Measurements from ENCODE around the gene PNPLA7. TPM values are rescaled to one million over a fixed set of nuclear protein-coding genes. Genes with fewer than 3 reads are reported as not detected.

Gene PNPLA7
- total and polyA plus RNA-seq, 4 donors = 0.75 to 6.5 (median 2.1) TPM

DNA sequence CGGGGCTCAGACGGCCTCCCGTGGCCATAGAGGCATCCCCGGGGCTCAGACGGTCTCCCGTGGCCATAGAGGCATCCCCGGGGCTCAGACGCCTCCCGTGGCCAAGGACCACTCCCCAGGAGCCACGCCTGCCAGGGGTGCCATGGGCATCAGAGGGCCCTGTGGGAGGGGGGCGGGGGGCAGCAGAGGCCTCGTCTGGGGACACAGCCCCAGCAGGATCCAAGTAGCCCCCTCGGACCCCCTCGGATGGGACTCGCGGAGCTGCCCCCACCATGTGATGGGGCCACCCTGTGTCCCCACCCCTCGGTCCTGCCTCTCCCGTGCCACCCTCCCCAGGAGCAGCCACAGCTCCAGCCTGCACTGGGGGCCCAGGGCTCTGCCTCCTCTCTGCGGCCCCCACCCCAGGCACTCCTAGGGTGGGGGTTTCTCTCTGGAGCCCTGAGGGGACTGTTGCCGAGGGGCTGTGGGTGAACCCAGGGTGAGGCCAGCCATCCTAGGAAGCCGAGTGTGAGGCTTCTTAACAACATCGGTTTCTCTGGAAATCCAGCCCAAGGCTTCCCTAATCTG, 111.5 kb downstream of the PNPLA7 start:
- no peak overlapping the region for H3K4me3 ChIP-seq (ENCODE audit: low read depth in 1 of 3, low read length in 3 of 3)
- H3K27ac ChIP-seq (ENCODE audit: low read depth in 1 of 2, low read length in 2 of 2) = no peak overlapping the region
- WGBS = 87% methylated on average over 22 of the region's 22 CpGs
- H3K36me3 ChIP-seq (ENCODE audit: control insufficient read depth in 4 of 4, insufficient read depth in 3 of 4, low read depth in 1 of 4, low read length in 3 of 4) = no peaks in the 10 kb centered on the region
- H3K4me1 ChIP-seq (ENCODE audit: control insufficient read depth in 4 of 4, insufficient read depth in 4 of 4, low read length in 3 of 4) = peaks cover 3 to 7% (median 5%) of the 10 kb centered on the region in 4 donors
- no peak for DNase-seq (ENCODE audit: low spot score)
- no peak overlapping the region for H3K9ac ChIP-seq (ENCODE audit: low read depth in 1 of 2, low read length in 2 of 2)
- no peaks in the 10 kb centered on the region for H3K9me3 ChIP-seq (ENCODE audit: control insufficient read depth in 4 of 4, low read length in 3 of 4)
- H3K27me3 ChIP-seq (ENCODE audit: control insufficient read depth in 4 of 4, insufficient read depth in 4 of 4, low read length in 3 of 4) = no peaks in the 10 kb centered on the region
- TF ChIP-seq HNF4A (conservative IDR thresholded peaks at IDR 0.05) = no peak
- TF ChIP-seq, protein P1, sequence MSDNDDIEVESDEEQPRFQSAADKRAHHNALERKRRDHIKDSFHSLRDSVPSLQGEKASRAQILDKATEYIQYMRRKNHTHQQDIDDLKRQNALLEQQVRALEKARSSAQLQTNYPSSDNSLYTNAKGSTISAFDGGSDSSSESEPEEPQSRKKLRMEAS (IDR thresholded peaks at IDR 0.05) = no peak
- no peak for TF ChIP-seq RAD21 (IDR thresholded peaks at IDR 0.05)
- no peak for TF ChIP-seq TAF1 (conservative IDR thresholded peaks at IDR 0.05)
- TF ChIP-seq, protein P2, sequence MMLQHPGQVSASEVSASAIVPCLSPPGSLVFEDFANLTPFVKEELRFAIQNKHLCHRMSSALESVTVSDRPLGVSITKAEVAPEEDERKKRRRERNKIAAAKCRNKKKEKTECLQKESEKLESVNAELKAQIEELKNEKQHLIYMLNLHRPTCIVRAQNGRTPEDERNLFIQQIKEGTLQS (IDR thresholded peaks at IDR 0.05) = no peak
- no peak for TF ChIP-seq RXRA (IDR thresholded peaks at IDR 0.05)
- no peak for TF ChIP-seq HNF4G (IDR thresholded peaks at IDR 0.05)
- TF ChIP-seq FOXA1 (IDR thresholded peaks at IDR 0.05) = no peak
- TF ChIP-seq NR2F2 (IDR thresholded peaks at IDR 0.05) = no peak
- no peak for TF ChIP-seq FOXA2 (IDR thresholded peaks at IDR 0.05)
- TF ChIP-seq YY1 (IDR thresholded peaks at IDR 0.05) = no peak

DNA sequence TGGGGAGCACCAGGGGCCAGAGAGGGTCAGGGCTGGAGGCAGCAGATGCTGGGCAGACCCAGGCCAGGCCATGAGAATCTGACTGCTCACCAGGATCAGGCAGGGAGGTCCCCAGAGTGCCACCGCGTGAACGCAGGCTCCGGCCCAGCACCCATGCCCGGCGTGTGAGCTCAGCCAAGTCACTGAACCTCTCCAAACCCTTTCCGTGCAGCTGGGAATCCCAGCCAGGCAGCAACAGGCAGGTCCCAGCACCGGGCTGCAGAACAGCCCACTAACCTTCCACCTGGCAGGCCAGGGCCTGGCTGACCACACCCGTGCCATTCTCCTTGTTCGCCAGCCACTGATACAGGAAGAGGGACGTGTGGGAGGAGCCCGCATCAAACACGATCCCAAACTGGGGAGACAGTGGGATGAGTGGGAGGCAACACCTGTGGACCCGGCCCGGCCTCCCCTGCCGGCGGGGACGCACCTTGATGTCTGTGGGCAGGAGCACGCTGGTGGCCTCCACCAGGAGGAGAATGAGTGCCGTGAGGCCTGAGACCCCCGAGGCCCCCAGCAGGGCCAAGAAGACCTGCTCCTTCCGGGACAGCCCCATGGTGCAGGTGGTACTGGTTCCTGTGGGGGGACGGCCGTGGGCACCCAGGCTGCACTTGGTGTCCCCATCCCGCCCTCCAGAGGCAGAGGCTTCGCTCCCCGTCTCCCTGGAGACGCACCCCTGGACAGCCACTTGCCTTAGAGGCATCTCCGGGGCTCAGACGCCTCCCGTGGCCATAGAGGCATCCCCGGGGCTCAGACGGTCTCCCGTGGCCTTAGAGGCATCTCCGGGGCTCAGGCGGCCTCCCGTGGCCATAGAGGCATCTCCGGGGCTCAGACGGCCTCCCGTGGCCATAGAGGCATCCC, 112.3 kb downstream of the PNPLA7 start:
- peaks cover 3 to 7% (median 5%) of the 10 kb centered on the region in 4 donors for H3K4me1 ChIP-seq (ENCODE audit: control insufficient read depth in 4 of 4, insufficient read depth in 4 of 4, low read length in 3 of 4)
- no peaks in the 10 kb centered on the region for H3K9me3 ChIP-seq (ENCODE audit: control insufficient read depth in 4 of 4, low read length in 3 of 4)
- H3K27ac ChIP-seq (ENCODE audit: low read depth in 1 of 2, low read length in 2 of 2) = no peak overlapping the region
- 82% methylated on average over 40 of the region's 40 CpGs for WGBS
- no peaks in the 10 kb centered on the region for H3K27me3 ChIP-seq (ENCODE audit: control insufficient read depth in 4 of 4, insufficient read depth in 4 of 4, low read length in 3 of 4)
- H3K9ac ChIP-seq (ENCODE audit: low read depth in 1 of 2, low read length in 2 of 2) = no peak overlapping the region
- no peaks in the 10 kb centered on the region for H3K36me3 ChIP-seq (ENCODE audit: control insufficient read depth in 4 of 4, insufficient read depth in 3 of 4, low read depth in 1 of 4, low read length in 3 of 4)
- TF ChIP-seq FOXA2 (IDR thresholded peaks at IDR 0.05) (no peak), RAD21 (IDR thresholded peaks at IDR 0.05) (no peak), SP1 (IDR thresholded peaks at IDR 0.05) (no peak), JUND (IDR thresholded peaks at IDR 0.05) (no peak), NR2F2 (IDR thresholded peaks at IDR 0.05) (no peak), HNF4A (conservative IDR thresholded peaks at IDR 0.05) (no peak), RXRA (IDR thresholded peaks at IDR 0.05) (no peak), GABPA (IDR thresholded peaks at IDR 0.05 in 1 of 2, conservative IDR thresholded peaks at IDR 0.05 in 1 of 2) (no peak), EGR1 (IDR thresholded peaks at IDR 0.05; ENCODE audit: low read depth in 2 of 2) (no peak), FOXA1 (IDR thresholded peaks at IDR 0.05) (no peak)
- TF ChIP-seq, protein P3, sequence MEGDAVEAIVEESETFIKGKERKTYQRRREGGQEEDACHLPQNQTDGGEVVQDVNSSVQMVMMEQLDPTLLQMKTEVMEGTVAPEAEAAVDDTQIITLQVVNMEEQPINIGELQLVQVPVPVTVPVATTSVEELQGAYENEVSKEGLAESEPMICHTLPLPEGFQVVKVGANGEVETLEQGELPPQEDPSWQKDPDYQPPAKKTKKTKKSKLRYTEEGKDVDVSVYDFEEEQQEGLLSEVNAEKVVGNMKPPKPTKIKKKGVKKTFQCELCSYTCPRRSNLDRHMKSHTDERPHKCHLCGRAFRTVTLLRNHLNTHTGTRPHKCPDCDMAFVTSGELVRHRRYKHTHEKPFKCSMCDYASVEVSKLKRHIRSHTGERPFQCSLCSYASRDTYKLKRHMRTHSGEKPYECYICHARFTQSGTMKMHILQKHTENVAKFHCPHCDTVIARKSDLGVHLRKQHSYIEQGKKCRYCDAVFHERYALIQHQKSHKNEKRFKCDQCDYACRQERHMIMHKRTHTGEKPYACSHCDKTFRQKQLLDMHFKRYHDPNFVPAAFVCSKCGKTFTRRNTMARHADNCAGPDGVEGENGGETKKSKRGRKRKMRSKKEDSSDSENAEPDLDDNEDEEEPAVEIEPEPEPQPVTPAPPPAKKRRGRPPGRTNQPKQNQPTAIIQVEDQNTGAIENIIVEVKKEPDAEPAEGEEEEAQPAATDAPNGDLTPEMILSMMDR (IDR thresholded peaks at IDR 0.05; ENCODE audit: low read depth, low read length, missing input control) = no peak
- TF ChIP-seq, protein P4, sequence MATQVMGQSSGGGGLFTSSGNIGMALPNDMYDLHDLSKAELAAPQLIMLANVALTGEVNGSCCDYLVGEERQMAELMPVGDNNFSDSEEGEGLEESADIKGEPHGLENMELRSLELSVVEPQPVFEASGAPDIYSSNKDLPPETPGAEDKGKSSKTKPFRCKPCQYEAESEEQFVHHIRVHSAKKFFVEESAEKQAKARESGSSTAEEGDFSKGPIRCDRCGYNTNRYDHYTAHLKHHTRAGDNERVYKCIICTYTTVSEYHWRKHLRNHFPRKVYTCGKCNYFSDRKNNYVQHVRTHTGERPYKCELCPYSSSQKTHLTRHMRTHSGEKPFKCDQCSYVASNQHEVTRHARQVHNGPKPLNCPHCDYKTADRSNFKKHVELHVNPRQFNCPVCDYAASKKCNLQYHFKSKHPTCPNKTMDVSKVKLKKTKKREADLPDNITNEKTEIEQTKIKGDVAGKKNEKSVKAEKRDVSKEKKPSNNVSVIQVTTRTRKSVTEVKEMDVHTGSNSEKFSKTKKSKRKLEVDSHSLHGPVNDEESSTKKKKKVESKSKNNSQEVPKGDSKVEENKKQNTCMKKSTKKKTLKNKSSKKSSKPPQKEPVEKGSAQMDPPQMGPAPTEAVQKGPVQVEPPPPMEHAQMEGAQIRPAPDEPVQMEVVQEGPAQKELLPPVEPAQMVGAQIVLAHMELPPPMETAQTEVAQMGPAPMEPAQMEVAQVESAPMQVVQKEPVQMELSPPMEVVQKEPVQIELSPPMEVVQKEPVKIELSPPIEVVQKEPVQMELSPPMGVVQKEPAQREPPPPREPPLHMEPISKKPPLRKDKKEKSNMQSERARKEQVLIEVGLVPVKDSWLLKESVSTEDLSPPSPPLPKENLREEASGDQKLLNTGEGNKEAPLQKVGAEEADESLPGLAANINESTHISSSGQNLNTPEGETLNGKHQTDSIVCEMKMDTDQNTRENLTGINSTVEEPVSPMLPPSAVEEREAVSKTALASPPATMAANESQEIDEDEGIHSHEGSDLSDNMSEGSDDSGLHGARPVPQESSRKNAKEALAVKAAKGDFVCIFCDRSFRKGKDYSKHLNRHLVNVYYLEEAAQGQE (IDR thresholded peaks at IDR 0.05) = no peak
- TF ChIP-seq, protein P2 (IDR thresholded peaks at IDR 0.05) = no peak
- TF ChIP-seq, protein P5, sequence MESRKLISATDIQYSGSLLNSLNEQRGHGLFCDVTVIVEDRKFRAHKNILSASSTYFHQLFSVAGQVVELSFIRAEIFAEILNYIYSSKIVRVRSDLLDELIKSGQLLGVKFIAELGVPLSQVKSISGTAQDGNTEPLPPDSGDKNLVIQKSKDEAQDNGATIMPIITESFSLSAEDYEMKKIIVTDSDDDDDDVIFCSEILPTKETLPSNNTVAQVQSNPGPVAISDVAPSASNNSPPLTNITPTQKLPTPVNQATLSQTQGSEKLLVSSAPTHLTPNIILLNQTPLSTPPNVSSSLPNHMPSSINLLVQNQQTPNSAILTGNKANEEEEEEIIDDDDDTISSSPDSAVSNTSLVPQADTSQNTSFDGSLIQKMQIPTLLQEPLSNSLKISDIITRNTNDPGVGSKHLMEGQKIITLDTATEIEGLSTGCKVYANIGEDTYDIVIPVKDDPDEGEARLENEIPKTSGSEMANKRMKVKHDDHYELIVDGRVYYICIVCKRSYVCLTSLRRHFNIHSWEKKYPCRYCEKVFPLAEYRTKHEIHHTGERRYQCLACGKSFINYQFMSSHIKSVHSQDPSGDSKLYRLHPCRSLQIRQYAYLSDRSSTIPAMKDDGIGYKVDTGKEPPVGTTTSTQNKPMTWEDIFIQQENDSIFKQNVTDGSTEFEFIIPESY (IDR thresholded peaks at IDR 0.05) = no peak
- no peak overlapping the region for H3K4me3 ChIP-seq (ENCODE audit: low read depth in 1 of 3, low read length in 3 of 3)
- DNase-seq (ENCODE audit: low spot score) = no peak
